ENCODE measurements around the gene FBXL3. TPM values are rescaled to one million over a fixed set of nuclear protein-coding genes. Genes with fewer than 3 reads are reported as not detected.

Gene FBXL3
- total RNA-seq, 1 experiment from 2014 or later: 29.2 TPM

DNA sequence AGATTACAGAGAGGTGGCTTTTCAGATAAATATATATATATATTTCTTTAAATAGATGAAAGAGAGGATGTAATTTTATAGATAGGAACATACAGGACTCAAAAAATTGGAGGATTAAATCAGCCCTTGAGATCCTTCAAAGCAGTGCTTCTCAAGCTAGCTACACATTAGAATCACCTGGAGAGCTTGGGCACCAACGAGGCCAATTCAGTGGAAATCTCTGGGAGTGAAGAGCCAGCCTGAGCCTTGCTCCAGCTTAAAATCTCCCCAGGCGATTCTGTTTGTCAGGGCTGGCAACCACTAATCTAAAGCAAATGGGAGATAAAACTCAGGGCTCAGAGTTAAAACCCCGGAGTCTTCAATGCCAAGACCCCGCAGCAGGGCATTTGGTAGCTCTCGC, 50.0 kb downstream of the FBXL3 start:
- H3K27me3 ChIP-seq (replicated peaks; ENCODE audit: insufficient read depth, low read depth, low read length, poor library complexity): peaks cover 33% of the 10 kb centered on the region
- TF ChIP-seq, protein P1, sequence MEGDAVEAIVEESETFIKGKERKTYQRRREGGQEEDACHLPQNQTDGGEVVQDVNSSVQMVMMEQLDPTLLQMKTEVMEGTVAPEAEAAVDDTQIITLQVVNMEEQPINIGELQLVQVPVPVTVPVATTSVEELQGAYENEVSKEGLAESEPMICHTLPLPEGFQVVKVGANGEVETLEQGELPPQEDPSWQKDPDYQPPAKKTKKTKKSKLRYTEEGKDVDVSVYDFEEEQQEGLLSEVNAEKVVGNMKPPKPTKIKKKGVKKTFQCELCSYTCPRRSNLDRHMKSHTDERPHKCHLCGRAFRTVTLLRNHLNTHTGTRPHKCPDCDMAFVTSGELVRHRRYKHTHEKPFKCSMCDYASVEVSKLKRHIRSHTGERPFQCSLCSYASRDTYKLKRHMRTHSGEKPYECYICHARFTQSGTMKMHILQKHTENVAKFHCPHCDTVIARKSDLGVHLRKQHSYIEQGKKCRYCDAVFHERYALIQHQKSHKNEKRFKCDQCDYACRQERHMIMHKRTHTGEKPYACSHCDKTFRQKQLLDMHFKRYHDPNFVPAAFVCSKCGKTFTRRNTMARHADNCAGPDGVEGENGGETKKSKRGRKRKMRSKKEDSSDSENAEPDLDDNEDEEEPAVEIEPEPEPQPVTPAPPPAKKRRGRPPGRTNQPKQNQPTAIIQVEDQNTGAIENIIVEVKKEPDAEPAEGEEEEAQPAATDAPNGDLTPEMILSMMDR (conservative IDR thresholded peaks at IDR 0.05; ENCODE audit: low read depth, low read length): no peak
- no peak for TF ChIP-seq EZH2 (IDR thresholded peaks at IDR 0.05; ENCODE audit: borderline replicate concordance, low read depth, low read length, poor library complexity, severe bottlenecking)
- intact Hi-C loops (cut with micrococcal nuclease; ENCODE audit: unreplicated experiment): no loop called here
- no peaks in the 10 kb centered on the region for H3K4me1 ChIP-seq (ENCODE audit: insufficient read depth, low read length, poor library complexity, severe bottlenecking)
- ChIA-PET POLR2A (ENCODE audit: low non-redundant PET) (no interaction called here), CTCF (interaction anchor here (0.5 kb wide), 1 partner anchor 1101 kb away, joined by 3 read pairs; no protein-coding TSS in a partner anchor)
- H3K27ac ChIP-seq (ENCODE audit: low read depth, low read length, poor library complexity, severe bottlenecking): no peak overlapping the region
- H3K9me3 ChIP-seq (ENCODE audit: low read depth, low read length, poor library complexity, severe bottlenecking): no peaks in the 10 kb centered on the region
- DNase-seq (ENCODE audit: low spot score): no peak
- BruUV-seq (replicated peaks): no TSS peak
- no peak overlapping the region for H3K4me3 ChIP-seq (ENCODE audit: low read depth, low read length, poor library complexity, severe bottlenecking)
- no peaks in the 10 kb centered on the region for H3K36me3 ChIP-seq (ENCODE audit: insufficient read depth, low read length, poor library complexity, severe bottlenecking)

DNA sequence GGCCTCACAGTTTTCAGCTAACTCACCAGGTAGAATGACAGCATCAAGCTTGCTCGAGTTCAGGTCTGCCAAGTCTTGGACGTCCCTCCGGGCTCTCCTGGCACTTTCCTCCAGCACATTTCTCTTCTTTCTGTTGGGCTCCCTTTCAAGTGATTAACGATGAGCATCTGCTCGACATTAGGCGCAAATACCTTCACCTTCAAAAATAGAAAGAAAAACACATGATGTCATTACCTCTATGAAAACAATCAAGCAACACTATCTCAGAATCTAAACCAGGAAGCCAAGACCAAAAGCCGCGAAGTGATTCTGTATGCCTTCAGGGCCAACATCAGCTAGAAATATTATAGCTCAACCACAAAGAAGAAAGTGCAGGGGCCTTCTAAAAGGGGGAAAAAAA, 50.5 kb downstream of the FBXL3 start:
- Histone ChIP-seq H3K4me3 (ENCODE audit: low read depth, low read length, poor library complexity, severe bottlenecking) (no peak overlapping the region), H3K9me3 (ENCODE audit: low read depth, low read length, poor library complexity, severe bottlenecking) (no peaks in the 10 kb centered on the region), H3K4me1 (ENCODE audit: insufficient read depth, low read length, poor library complexity, severe bottlenecking) (no peaks in the 10 kb centered on the region), H3K27ac (ENCODE audit: low read depth, low read length, poor library complexity, severe bottlenecking) (no peak overlapping the region), H3K36me3 (ENCODE audit: insufficient read depth, low read length, poor library complexity, severe bottlenecking) (no peaks in the 10 kb centered on the region), H3K27me3 (replicated peaks; ENCODE audit: insufficient read depth, low read depth, low read length, poor library complexity) (peaks cover 29% of the 10 kb centered on the region)
- CTCF ChIA-PET: interaction anchor here (0.5 kb wide), 1 partner anchor 1101 kb away, joined by 3 read pairs; no protein-coding TSS in a partner anchor
- TF ChIP-seq, protein P1 (conservative IDR thresholded peaks at IDR 0.05; ENCODE audit: low read depth, low read length): no peak
- TF ChIP-seq EZH2 (IDR thresholded peaks at IDR 0.05; ENCODE audit: borderline replicate concordance, low read depth, low read length, poor library complexity, severe bottlenecking): no peak
- BruUV-seq (replicated peaks): no TSS peak
- no peak for DNase-seq (ENCODE audit: low spot score)
- POLR2A ChIA-PET (ENCODE audit: low non-redundant PET): no interaction called here
- intact Hi-C loops (cut with micrococcal nuclease; ENCODE audit: unreplicated experiment): no loop called here

DNA sequence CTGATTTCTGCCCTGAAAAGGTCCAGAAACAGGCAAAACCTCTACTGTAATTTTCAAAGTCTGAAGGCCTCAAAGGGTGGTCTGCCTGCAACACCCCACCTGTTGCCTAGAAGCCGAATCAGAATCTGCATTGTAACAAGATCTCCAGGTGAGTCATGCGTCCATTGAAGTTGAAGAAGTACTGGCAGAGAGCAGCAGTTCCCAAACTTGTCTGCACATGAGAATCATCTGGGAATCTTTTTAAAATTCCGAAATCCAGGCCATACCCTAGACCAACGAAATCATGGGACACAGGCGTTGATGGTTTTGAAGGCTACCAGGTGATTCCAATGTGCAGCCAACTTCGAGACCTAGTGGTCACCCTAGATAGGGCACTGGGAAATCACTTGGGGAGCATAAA, 51.1 kb downstream of the FBXL3 start:
- H3K4me1 ChIP-seq (ENCODE audit: insufficient read depth, low read length, poor library complexity, severe bottlenecking): no peaks in the 10 kb centered on the region

More for the DNA sequence above, 51.1 kb downstream of the FBXL3 start:
- Histone ChIP-seq H3K36me3 (ENCODE audit: insufficient read depth, low read length, poor library complexity, severe bottlenecking) (no peaks in the 10 kb centered on the region), H3K27ac (ENCODE audit: low read depth, low read length, poor library complexity, severe bottlenecking) (no peak overlapping the region), H3K4me3 (ENCODE audit: low read depth, low read length, poor library complexity, severe bottlenecking) (no peak overlapping the region), H3K9me3 (ENCODE audit: low read depth, low read length, poor library complexity, severe bottlenecking) (no peaks in the 10 kb centered on the region), H3K27me3 (replicated peaks; ENCODE audit: insufficient read depth, low read depth, low read length, poor library complexity) (peaks cover 23% of the 10 kb centered on the region)
- BruUV-seq (replicated peaks): no TSS peak
- TF ChIP-seq, protein P1 (conservative IDR thresholded peaks at IDR 0.05; ENCODE audit: low read depth, low read length): no peak
- TF ChIP-seq EZH2 (IDR thresholded peaks at IDR 0.05; ENCODE audit: borderline replicate concordance, low read depth, low read length, poor library complexity, severe bottlenecking): no peak
- intact Hi-C loops (cut with micrococcal nuclease; ENCODE audit: unreplicated experiment): no loop called here
- ChIA-PET POLR2A (ENCODE audit: low non-redundant PET) (no interaction called here), CTCF (no interaction called here)
- no peak for DNase-seq (ENCODE audit: low spot score)
